ENCODE measurements around the gene RHO. TPM values are rescaled to one million over a fixed set of nuclear protein-coding genes. Genes with fewer than 3 reads are reported as not detected.

The RHO gene
- total RNA-seq, 1 experiment from 2014 or later: not detected

DNA sequence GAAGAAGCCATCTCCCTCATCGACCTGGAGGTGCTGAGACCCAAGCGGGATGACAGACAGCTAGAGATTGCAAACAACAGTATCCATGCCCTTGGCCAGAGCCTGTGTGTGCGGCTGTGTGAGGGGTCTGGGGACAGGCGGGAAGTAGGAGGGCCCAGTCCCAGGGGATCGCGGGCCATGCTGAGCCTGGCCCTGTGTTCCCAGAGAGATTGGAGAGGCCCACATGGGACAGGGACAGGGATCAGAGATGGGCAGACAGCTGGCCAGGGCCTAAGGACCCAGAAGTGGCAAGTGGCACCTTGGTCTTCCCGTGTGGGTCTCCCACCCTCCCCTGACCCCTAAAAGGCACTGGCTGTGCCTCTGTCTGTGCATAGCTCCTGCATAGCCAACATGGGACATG is 10.9 kb upstream of the RHO start:
- ATAC-seq: no peak
- Mint-ChIP-seq H3K9me3 (no peaks in the 10 kb centered on the region), H3K4me3 (no peak overlapping the region), H3K27me3 (ENCODE audit: low read depth) (no peaks in the 10 kb centered on the region), H3K36me3 (no peaks in the 10 kb centered on the region; the same call in 1 of the 2 replicates), H3K4me1 (0 out of 2 replicates have a peak, but pooled peaks cover 2% of the 10 kb centered on the region), H3K27ac (peak overlapping the region; percentile 23; the same call in 1 of the 2 replicates)
- DNase-seq (ENCODE audit: low spot score): no peak
- TF ChIP-seq MYBL2 (CRISPR knock-in tag; IDR thresholded peaks at IDR 0.05) (no peak), HMGA2 (CRISPR knock-in tag; IDR thresholded peaks at IDR 0.05) (no peak), SP1 (CRISPR knock-in tag; conservative IDR thresholded peaks at IDR 0.05) (no peak), PREB (CRISPR knock-in tag; IDR thresholded peaks at IDR 0.05; ENCODE audit: borderline replicate concordance) (no peak), ZNF317 (CRISPR knock-in tag; IDR thresholded peaks at IDR 0.05; ENCODE audit: borderline replicate concordance, low read depth) (no peak), ARID4B (CRISPR knock-in tag; IDR thresholded peaks at IDR 0.05; ENCODE audit: borderline replicate concordance) (no peak), NR1H2 (CRISPR knock-in tag; IDR thresholded peaks at IDR 0.05) (no peak), ZNF219 (CRISPR knock-in tag; IDR thresholded peaks at IDR 0.05; ENCODE audit: borderline replicate concordance) (no peak), RELA (CRISPR knock-in tag; IDR thresholded peaks at IDR 0.05; ENCODE audit: borderline replicate concordance) (no peak), CTCF (IDR thresholded peaks at IDR 0.05) (no peak), TP53 (CRISPR knock-in tag; IDR thresholded peaks at IDR 0.05) (no peak), TEAD4 (CRISPR knock-in tag; IDR thresholded peaks at IDR 0.05) (no peak), ATF2 (CRISPR knock-in tag; IDR thresholded peaks at IDR 0.05; ENCODE audit: borderline replicate concordance, low read depth) (no peak), ELF4 (CRISPR knock-in tag; IDR thresholded peaks at IDR 0.05; ENCODE audit: low read depth) (no peak), ZNF416 (CRISPR knock-in tag; IDR thresholded peaks at IDR 0.05) (no peak), FOXJ3 (CRISPR knock-in tag; IDR thresholded peaks at IDR 0.05; ENCODE audit: borderline replicate concordance) (no peak), KAT7 (CRISPR knock-in tag; IDR thresholded peaks at IDR 0.05; ENCODE audit: borderline replicate concordance) (no peak), PRRX2 (CRISPR knock-in tag; IDR thresholded peaks at IDR 0.05) (no peak)
- TF ChIP-seq, protein P1, sequence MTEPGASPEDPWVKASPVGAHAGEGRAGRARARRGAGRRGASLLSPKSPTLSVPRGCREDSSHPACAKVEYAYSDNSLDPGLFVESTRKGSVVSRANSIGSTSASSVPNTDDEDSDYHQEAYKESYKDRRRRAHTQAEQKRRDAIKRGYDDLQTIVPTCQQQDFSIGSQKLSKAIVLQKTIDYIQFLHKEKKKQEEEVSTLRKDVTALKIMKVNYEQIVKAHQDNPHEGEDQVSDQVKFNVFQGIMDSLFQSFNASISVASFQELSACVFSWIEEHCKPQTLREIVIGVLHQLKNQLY (CRISPR knock-in tag; IDR thresholded peaks at IDR 0.05): no peak
- ChIA-PET POLR2A (no interaction called here), CTCF (interaction anchor here (1.2 kb wide), 1 partner anchor 27 kb away, joined by 3 read pairs; no protein-coding TSS in a partner anchor)

Data from WTC11 (cell line).